HG03280 (cell line): Measurements from ENCODE around the gene HIF3A.
"Not testable (repeated sequence)": the region's sequence is repeated elsewhere in the genome, so short reads cannot be mapped to it uniquely, and the experiment has no call there.

Source experiments
- ATAC-seq: cut with Tn5 transposase; IDR thresholded peaks from one replicate; pipeline ENCODE4 v1.9.1; 2021; ENCODE audit warnings: mild to moderate bottlenecking, moderate library complexity; ENCODE audit not compliant: unreplicated experiment

HIF3A gene

GRCh38 chr19:46291829-46292228, 5.0 kb upstream of the HIF3A start:
- no peak for ATAC-seq

DNA sequence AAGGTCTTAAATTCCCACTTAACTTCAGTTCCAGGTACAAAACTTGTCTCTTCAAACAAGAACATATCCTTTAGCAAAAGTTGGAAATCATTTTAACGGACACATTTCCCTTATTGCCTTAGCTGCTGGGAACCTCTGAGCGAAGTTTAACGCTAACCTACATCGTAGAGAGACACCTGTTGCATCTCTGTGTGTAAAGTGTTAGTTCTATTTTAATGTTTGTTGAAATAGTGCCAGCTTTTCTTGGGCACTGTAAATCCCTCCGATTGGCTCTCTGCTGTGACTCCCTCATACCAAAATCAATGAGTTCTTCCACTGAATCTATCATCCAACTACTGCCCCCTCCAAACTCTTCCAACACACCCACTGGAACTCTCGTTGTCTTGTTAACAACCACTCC, 2.3 kb upstream of the HIF3A start:
- ATAC-seq: no peak

DNA sequence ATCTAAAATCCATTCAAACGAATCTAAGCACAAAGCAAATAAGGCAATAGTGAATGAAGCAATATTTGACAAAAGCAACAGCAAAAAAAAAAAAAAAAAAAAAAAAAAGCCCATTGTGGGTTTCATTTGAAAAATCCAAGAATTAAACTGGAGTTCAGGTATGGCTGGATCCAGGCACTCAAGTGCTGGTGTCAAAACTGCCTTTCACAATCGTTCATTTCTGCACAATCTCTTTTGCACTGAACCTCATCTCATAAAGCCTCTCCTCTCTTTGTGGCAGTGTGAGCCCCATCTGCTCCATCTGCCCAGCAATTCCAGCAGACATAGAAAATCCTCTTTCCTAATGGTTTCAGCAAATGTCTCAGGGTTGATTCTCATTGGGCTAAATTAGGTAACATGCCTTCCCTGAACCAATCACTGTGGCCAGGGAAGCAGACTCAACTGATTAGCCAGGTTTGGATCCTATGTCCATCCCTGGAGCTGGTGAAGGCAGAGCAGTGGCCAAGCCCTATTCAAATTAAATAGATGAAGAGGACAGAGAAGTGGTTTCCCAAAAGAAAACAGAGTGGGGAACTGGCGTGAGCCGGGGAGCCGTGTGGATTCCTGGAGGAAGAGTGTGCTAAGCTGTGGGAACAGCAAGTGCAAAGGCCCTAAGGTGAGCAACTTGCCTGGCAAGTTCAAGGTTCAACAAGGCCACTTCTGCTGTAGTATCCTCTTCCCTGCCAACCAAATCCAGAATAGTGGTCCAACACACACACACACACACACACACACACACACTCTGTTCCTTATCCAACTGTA, 1.2 kb upstream of the HIF3A start:
- ATAC-seq: no peak

DNA sequence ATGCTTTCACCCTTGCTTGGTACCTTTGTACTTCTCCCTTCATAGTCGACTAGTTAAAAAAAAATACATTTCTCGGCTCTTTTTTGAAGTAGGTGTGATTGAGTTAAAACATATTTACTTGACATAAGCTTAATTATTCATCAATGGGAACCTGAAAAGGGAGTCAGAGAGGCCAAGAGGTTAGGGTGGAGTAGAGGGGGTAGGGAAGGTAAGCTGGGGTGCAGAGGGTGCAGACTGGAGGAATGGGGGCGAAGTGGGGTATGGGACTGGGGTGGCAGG, 701 bp upstream of the HIF3A start:
- ATAC-seq: no peak

GRCh38 chr19:46297700-46298478, 1.0 kb downstream of the HIF3A start:
- no peak for ATAC-seq

GRCh38 chr19:46298479-46299003, 1.7 kb downstream of the HIF3A start:
- no peak for ATAC-seq

- ATAC-seq: no peak
Measured at GRCh38 chr19:46299004-46299509, 2.2 kb downstream of the HIF3A start.

GRCh38 chr19:46299695-46300094, 2.9 kb downstream of the HIF3A start:
- no peak for ATAC-seq

GRCh38 chr19:46303322-46303690, 6.5 kb downstream of the HIF3A start:
- no peak for ATAC-seq

GRCh38 chr19:46303691-46304397, 7.0 kb downstream of the HIF3A start:
- ATAC-seq: no peak

- ATAC-seq: no peak
Measured at GRCh38 chr19:46306501-46306900, 9.7 kb downstream of the HIF3A start.

- no peak for ATAC-seq
Measured at GRCh38 chr19:46308510-46308909, 11.7 kb downstream of the HIF3A start.

DNA sequence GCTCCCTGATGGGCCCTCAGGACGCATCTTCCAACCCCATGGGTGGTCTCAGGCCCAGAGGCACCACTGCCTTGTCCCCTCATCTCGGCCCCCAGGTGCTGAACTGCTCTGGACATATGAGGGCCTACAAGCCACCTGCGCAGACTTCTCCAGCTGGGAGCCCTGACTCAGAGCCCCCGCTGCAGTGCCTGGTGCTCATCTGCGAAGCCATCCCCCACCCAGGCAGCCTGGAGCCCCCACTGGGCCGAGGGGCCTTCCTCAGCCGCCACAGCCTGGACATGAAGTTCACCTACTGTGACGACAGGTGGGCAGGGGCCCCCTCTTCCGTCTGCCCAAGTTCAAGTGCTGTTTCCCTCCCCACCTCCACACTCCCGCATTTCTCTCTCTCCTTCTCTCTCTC, 12.2 kb downstream of the HIF3A start:
- no peak for ATAC-seq

GRCh38 chr19:46311444-46311843, 14.6 kb downstream of the HIF3A start:
- ATAC-seq: no peak

GRCh38 chr19:46313540-46314469, 17.0 kb downstream of the HIF3A start:
- not testable (repeated sequence) for ATAC-seq

GRCh38 chr19:46317339-46317738, 20.5 kb downstream of the HIF3A start:
- ATAC-seq: no peak

DNA sequence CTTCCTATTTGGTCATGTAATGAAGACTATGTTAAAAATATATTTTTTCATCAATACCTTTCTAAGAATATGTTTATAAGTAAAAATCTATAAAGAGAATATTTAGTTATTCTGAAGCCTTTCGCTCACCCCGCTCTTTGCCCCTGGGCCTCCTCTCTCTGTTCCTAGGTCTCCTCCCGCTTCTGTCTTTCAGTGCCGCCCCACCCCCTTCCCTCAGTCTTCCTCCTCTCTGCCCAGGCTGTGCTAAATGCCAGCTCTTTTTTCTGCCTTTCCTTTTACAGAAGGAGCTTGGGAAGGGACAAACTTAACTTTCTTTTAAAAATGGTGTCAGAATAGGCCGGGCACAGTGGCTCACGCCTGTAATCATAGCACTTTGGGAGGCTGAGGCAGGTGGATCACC, 22.8 kb downstream of the HIF3A start:
- ATAC-seq: no peak

DNA sequence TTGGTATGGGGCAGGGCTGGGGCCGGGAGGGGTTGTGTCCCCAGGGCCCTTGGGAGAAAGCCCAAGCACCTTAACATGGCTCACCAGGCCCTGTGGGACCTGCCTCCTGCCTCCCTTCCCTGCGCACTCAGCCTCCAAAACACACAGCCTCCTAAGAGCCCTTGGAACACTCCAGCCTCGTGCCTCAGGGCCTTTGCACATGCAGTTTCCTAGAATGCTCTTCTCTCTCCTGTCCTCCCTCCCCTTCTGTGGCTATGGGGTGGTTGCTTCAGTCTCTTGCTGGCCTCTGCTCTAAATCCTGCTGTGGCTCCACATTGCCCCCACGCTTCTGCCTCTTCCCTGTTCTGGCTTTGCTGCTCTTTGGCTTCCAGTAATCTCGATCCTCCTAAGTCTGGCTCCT, 23.7 kb downstream of the HIF3A start:
- no peak for ATAC-seq

DNA sequence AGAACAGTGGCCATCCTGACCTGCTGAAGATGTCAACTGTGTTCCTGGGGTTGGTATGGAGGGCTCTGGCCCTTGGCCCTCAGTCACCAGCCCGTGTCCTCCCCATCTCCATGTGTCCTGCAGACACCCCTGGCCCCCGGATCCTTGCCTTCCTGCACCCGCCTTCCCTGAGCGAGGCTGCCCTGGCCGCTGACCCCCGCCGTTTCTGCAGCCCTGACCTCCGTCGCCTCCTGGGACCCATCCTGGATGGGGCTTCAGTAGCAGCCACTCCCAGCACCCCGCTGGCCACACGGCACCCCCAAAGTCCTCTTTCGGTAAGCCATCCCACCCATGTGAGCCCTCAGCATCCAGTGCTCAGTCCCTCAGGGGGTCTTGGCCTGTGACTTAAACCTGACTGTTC, 24.8 kb downstream of the HIF3A start:
- no peak for ATAC-seq

DNA sequence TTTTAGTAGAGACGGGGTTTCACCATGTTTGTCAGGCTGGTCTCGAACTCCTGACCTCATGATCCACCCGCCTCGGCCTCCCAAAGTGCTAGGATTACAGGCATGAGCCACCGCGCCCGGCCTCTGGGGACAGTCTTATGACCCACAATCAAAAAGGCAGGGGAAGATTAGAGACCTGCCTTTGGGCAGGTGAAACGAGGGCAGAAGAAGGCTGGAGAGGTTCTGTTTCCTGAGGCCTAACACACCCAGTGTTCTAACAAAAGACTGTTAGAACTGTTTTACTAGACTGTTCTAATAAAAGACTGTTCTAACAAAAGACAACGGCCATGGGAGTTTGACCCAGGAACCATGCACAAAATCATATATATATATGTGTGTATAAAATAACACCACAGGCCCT, 26.4 kb downstream of the HIF3A start:
- ATAC-seq: not testable (repeated sequence)
